GM12864 (cell line): ENCODE results near the gene POU2F3.
"Not testable (repeated sequence)": the region's sequence is repeated elsewhere in the genome, so short reads cannot be mapped to it uniquely, and the experiment has no call there.

Source experiments
- DNase-seq: peaks from one replicate; pipeline ENCODE4 v3.0.0-alpha.2; 2011; ENCODE audit warnings: low read depth
- H3K4me3 ChIP-seq: 2 replicates; pipeline ENCODE4 v1.5.1; 2011; ENCODE audit warnings: mild to moderate bottlenecking, low read depth, low read length, control low read depth
- CTCF ChIP-seq: IDR thresholded peaks from 2 replicates; pipeline ENCODE4 v1.5.1; 2011; ENCODE audit warnings: low read depth, mild to moderate bottlenecking, moderate library complexity, low read length, control low read depth, inconsistent platforms; ENCODE audit errors: missing control alignments

POU2F3 gene

GRCh38 chr11:120241277-120241676 is 1.3 kb downstream of the POU2F3 start:
- no peak overlapping the region for H3K4me3 ChIP-seq
- no peak for DNase-seq
- no peak for TF ChIP-seq CTCF

GRCh38 chr11:120243221-120243620 is 3.3 kb downstream of the POU2F3 start:
- no peak for TF ChIP-seq CTCF
- no peak for DNase-seq
- H3K4me3 ChIP-seq, result no peak overlapping the region

- no peak for DNase-seq
- TF ChIP-seq CTCF, result no peak
- H3K4me3 ChIP-seq, result no peak overlapping the region
Measured at GRCh38 chr11:120244476-120245365, 4.8 kb downstream of the POU2F3 start.

GRCh38 chr11:120245434-120245833 is 5.5 kb downstream of the POU2F3 start:
- no peak for TF ChIP-seq CTCF
- no peak overlapping the region for H3K4me3 ChIP-seq
- DNase-seq, result no peak

GRCh38 chr11:120248551-120249278 is 8.8 kb downstream of the POU2F3 start:
- no peak for TF ChIP-seq CTCF
- no peak overlapping the region for H3K4me3 ChIP-seq
- peak; percentile 34 for DNase-seq

GRCh38 chr11:120249279-120250262 is 9.6 kb downstream of the POU2F3 start:
- TF ChIP-seq CTCF, result no peak
- no peak overlapping the region for H3K4me3 ChIP-seq
- no peak for DNase-seq

- DNase-seq, H3K4me3 ChIP-seq: not testable (repeated sequence)
Measured at GRCh38 chr11:120253377-120253776, 13.4 kb downstream of the POU2F3 start.
